AG09309 (cell line): ENCODE data around the gene GPR142.

Source experiments
- DNase-seq: peaks from one replicate; pipeline ENCODE4 v3.0.0-alpha.2; 2010; ENCODE audit warnings: low read depth
- H3K4me3 ChIP-seq: 2 replicates; pipeline ENCODE4 v1.5.1; 2011; ENCODE audit warnings: mild to moderate bottlenecking, low read depth, low read length, moderate library complexity; ENCODE audit not compliant: control insufficient read depth
- TF ChIP-seq, protein P1 (sequence below): IDR thresholded peaks from 2 replicates; pipeline ENCODE4 v1.5.1; 2011; ENCODE audit warnings: mild to moderate bottlenecking, low read depth, low read length, inconsistent platforms; ENCODE audit not compliant: insufficient read depth, control insufficient read depth; ENCODE audit errors: missing control alignments

The GPR142 gene

DNA sequence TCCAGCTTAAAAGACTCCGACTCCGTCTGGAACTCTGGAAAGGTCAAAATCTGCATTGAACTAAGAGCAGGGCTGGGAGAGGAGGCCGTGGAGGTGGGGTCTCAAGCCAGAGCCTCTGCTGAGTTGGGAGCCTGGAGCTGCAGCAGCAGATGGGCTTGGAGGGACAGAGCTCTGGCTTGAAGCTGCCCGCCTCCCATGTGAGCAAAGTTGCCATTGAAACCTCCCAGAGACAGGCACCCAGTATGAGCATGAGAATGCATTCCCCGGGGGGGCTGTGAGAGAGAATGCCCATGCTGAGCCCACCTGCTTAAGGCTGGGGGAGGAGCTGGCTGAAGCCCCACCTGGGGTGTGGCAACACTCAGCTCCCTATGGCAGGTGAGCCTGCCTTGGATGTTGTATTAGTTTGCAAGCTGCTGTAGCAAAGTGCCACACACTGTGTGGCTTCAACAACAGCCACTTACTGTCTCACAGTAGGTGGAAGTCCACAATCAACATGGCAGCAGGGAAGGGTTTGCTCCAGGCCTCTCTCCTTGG lies 31.7 kb upstream of the GPR142 start:
- no peak for DNase-seq
- H3K4me3 ChIP-seq: no peak overlapping the region
- TF ChIP-seq, protein P1, sequence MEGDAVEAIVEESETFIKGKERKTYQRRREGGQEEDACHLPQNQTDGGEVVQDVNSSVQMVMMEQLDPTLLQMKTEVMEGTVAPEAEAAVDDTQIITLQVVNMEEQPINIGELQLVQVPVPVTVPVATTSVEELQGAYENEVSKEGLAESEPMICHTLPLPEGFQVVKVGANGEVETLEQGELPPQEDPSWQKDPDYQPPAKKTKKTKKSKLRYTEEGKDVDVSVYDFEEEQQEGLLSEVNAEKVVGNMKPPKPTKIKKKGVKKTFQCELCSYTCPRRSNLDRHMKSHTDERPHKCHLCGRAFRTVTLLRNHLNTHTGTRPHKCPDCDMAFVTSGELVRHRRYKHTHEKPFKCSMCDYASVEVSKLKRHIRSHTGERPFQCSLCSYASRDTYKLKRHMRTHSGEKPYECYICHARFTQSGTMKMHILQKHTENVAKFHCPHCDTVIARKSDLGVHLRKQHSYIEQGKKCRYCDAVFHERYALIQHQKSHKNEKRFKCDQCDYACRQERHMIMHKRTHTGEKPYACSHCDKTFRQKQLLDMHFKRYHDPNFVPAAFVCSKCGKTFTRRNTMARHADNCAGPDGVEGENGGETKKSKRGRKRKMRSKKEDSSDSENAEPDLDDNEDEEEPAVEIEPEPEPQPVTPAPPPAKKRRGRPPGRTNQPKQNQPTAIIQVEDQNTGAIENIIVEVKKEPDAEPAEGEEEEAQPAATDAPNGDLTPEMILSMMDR: no peak

DNA sequence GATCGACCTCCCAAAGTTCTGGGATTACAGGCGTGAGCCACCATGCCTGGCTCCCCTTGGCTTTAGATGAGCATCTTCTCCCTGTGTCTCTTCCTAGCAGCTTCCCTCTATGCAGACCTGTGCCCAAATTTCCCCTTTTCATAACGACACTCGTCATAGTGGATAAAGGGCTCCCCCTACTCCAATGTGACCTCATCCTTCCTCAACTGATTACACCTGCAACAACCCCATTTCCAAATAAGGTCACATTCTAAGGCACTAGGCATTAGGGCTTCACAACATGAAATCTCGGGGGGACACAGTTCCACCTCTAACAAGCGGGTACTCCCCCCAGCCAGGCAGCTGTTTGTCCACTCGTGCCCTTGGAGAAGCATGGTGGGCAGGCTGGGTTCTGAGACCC lies 31.0 kb upstream of the GPR142 start:
- H3K4me3 ChIP-seq: no peak overlapping the region
- TF ChIP-seq, protein P1: no peak
- no peak for DNase-seq

DNA sequence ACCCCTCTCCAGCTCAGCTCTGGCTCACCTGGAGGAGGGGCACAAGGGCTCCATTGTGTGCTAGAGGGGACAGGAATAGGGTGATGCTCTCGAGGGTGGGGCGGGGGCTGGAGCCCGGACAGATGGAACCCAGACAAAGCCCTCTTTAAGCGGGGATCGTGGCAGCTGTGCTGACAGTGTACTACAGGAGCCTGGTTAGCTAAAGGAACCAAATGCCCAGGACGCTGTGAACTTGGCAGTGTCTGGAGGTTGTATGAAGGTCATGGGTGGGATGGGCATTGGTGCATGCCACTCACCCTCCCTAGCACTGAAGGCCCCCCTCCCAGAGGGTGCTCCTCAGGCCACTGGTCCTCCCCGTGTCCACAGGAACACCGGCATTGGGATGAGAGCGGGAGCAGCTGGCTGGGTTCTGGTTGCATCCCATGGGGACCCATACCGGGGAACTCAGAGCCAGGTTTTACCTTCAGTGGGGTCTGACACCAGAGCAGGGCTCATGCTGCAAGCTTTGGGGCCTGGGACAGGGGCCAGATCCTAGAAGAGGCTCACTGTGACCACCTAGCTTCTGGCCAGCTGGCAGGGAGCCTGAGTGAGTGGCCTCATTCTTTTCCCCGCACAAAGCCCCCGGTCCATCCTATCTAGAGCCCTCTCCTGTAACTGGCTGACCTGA lies 29.3 kb upstream of the GPR142 start:
- TF ChIP-seq, protein P1: no peak
- DNase-seq: no peak

DNA sequence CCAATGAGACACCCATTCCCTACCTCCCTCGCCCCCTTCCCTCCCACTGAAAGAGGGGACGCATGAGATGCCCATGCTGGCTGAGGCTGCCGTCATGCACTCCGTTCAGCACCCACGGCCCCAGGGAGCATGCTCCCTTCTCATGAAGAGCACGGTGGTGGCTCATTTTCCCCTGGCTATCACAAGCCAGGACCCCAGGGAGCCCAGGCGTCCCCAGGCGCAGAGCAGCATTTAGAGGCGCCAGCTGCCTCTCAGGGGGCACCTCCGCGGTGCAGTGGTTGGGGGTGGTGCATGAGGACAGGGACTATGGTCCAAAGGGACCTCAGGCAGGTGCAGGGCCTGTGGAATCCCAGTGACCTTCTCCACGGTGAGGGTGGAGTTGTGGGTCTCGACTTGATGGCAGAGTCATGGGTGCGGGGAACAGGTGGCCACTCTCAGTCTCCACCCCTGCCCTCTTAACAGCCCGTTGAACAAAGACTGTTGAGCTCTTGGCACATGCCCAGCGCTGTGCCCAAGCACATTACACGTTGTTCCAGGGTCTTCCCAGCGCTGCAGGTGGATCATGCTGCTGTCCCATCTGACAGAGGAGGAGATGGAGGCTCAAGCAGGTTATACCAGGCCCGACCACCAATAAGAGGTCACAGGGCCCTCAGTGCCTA lies 27.6 kb upstream of the GPR142 start:
- TF ChIP-seq, protein P1: no peak
- no peak overlapping the region for H3K4me3 ChIP-seq
- DNase-seq: no peak

More for the DNA sequence above, 29.3 kb upstream of the GPR142 start:
- no peak overlapping the region for H3K4me3 ChIP-seq

DNA sequence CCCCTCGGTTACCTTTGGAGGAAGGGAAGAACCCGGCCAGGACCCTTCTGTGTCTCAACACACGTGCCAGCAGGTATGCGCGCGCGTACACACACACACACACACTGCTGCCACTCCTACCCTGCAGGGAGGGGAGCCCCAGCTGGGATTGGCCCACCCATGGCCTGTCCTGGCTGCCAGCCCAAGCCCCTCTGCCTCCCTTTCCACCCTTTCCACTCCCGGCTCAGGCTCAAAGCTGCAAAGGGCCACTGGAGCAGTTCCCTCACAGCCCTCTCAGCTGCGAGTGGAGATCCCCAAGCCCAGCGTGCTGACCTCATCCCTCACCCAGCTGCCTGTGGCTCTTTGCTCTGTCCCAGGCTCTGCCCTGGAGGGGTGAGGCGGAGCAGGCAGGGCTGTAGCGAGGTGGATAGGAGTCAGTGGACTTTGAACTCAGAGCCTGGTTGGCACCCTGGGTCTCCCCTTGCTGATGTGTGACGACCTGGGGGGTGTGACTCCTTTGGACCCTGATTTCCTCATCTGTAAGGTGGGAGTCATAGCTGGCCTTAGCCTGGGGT lies 26.8 kb upstream of the GPR142 start:
- TF ChIP-seq, protein P1: no peak
- no peak for DNase-seq

DNA sequence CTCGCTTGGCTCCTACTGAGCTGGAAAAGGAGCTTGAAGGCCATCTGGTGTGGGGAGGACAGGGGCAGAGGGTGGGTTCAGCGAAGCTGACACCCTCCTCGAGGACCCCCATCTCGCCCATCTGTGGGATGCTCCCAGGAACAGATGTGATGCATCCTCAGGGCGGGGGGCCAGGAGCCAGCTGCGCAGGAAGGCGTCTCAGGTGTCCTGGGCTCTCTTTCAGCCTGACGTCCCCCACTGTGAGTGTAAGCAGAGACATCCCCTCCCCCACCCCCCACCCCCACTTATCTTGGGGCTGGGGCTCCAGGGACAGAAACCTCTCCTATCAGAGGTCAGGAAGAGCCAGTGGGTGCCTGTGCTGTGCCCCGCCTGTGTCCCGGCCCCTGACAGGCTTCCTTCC lies 25.1 kb upstream of the GPR142 start:
- TF ChIP-seq, protein P1: no peak
- DNase-seq: no peak

More for the DNA sequence above, 26.8 kb upstream of the GPR142 start:
- H3K4me3 ChIP-seq: no peak overlapping the region

More for the DNA sequence above, 25.1 kb upstream of the GPR142 start:
- H3K4me3 ChIP-seq: no peak overlapping the region
